Ovary (tissue), 3 donors: Measurements from ENCODE around the gene SLC48A1.

ENCODE experiments used
- EP300 ChIP-seq: sonication (generic); formaldehyde crosslinking; IDR thresholded peaks from one replicate; pipeline ENCODE4 v1.6.1; 2017; ENCODE audit warnings: antibody characterized with exemption
- POLR2A ChIP-seq: fragments of 450-650 bp; IDR thresholded peaks from one replicate; pipeline ENCODE4 v1.6.1; 2017; ENCODE audit warnings: antibody characterized with exemption, mild to moderate bottlenecking, moderate library complexity
- TF ChIP-seq, protein P1 (sequence below), 3 donors: fragments of 450-650 bp in 2 of 3; fragments of 200-600 bp in 1 of 3; IDR thresholded peaks; one replicate each; pipeline versions ENCODE4 v1.5.1 to v1.8.0; 2016 to 2022; ENCODE audit warnings: antibody characterized with exemption in 3 of 3, mild to moderate bottlenecking in 1 of 3
- donor health status: DM: no; HTN: no; CAD: no.

- TF ChIP-seq, protein P1, sequence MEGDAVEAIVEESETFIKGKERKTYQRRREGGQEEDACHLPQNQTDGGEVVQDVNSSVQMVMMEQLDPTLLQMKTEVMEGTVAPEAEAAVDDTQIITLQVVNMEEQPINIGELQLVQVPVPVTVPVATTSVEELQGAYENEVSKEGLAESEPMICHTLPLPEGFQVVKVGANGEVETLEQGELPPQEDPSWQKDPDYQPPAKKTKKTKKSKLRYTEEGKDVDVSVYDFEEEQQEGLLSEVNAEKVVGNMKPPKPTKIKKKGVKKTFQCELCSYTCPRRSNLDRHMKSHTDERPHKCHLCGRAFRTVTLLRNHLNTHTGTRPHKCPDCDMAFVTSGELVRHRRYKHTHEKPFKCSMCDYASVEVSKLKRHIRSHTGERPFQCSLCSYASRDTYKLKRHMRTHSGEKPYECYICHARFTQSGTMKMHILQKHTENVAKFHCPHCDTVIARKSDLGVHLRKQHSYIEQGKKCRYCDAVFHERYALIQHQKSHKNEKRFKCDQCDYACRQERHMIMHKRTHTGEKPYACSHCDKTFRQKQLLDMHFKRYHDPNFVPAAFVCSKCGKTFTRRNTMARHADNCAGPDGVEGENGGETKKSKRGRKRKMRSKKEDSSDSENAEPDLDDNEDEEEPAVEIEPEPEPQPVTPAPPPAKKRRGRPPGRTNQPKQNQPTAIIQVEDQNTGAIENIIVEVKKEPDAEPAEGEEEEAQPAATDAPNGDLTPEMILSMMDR (IDR thresholded peaks at IDR 0.05): no peak
- no peak for TF ChIP-seq POLR2A
- no peak for TF ChIP-seq EP300
Measured at GRCh38 chr12:47772094-47772660, 861 bp upstream of the SLC48A1 start.
